Stimulated activated CD8-positive, alpha-beta memory T cell treated with anti-CD3 and anti-CD28 coated beads, Interleukin-4, amount 100 ng/mL, for 4 hours (primary cell): ENCODE data around the gene SYNGR1.

Source experiments
- DNase-seq, 2 donors: peaks; one replicate each; pipeline ENCODE4 v3.0.0-alpha.2; 2020; ENCODE audit warnings: low read depth in 2 of 2, low spot score in 1 of 2

The SYNGR1 gene

DNA sequence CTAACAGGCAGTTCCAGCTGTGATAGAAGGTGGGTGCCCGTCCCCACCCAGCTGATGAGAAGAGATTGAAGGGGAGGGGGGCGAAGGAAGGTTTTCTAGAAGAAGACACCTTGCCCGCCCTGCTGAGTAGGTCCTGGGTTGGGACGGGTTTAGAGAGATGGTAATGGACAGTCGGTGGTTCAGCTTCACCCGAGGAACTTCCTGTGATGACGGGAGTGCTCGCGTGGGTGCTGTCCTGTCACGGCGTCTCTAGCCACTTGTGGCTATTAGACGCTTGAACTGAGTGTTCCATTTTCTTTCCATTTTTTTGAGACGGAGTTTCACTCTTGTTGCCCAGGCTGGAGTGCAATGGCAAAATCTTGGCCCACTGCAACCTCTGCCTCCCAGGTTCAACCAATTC lies 79.4 kb downstream of the SYNGR1 start:
- no peak for DNase-seq

- no peak for DNase-seq
Measured at GRCh38 chr22:39429916-39430575, 80.3 kb downstream of the SYNGR1 start.

- DNase-seq, result no peak
Measured at GRCh38 chr22:39430576-39431150, 80.9 kb downstream of the SYNGR1 start.

- DNase-seq, result no peak
Measured at GRCh38 chr22:39431216-39431801, 81.5 kb downstream of the SYNGR1 start.

DNA sequence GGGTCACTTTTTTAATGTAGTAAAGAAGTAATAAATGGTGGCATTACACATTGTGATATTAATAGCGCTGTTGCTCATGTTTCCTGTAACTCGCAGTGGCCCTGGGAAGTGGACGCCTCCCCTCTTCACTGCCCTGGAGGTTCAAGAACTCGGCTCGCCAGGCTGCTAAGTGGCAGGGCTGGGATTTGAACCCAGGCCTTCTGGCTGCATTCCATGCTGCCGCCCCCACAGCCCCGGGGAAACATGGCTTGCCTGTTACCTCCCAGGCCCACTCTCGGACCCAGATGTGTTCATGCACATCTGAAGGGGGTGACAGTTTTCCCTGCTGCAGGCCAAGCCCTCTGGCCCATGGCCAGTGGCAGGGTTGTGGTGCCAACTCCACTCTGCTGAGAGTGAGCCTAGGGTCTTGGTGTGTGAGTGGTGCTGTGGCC lies 82.0 kb downstream of the SYNGR1 start:
- DNase-seq, result no peak

GRCh38 chr22:39432361-39432811 lies 82.6 kb downstream of the SYNGR1 start:
- DNase-seq, result no peak

- DNase-seq, result no peak
Measured at GRCh38 chr22:39433476-39434242, 83.9 kb downstream of the SYNGR1 start.

GRCh38 chr22:39434243-39434653 lies 84.5 kb downstream of the SYNGR1 start:
- DNase-seq, result no peak

DNA sequence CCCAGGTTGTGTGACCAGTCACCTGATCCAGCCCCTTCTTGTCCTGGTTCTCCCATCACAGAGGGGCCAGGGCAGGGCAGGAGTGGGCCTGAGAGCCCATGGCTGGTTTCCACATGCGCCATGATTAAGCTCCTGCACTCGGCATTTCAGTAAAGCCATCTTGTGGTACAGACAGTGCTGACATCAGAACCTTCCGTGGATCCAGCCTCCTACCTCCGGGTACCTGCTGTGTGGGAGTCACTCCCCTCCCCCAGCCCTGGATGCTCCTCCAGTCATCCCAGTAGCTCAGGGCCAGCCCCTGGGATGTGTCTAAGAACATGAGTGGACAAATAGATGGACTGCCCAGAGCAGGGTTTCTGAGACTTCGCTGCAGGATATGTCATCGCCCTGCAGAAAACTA lies 84.9 kb downstream of the SYNGR1 start:
- DNase-seq, result no peak
